G401 (cell line): ENCODE measurements around the gene SEC23IP. TPM values are rescaled to one million over a fixed set of nuclear protein-coding genes. Genes with fewer than 3 reads are reported as not detected.
"Not testable (repeated sequence)": the region's sequence is repeated elsewhere in the genome, so short reads cannot be mapped to it uniquely, and the experiment has no call there.

ENCODE experiments used
- DNase-seq: peaks from one replicate; pipeline ENCODE4 v3.0.0-alpha.2; 2015; ENCODE audit warnings: low spot score
- in situ Hi-C: cut with HindIII; loops from 2 replicates; pipeline ENCODE4 v1.10.0; 2016; ENCODE audit warnings: low sequenced_read_pairs, mixed read lengths
- total RNA-seq: library from RNA; depleted of rRNA; stranded (reverse); fragments of >200 nt; shearing (Covaris generic); gene quantifications from 2 replicates; pipeline ENCODE4 v1.2.3, GENCODE V29; 2014

Gene SEC23IP
- total RNA-seq, 1 experiment from 2014 or later: 28.6 TPM

GRCh38 chr10:119872860-119873681, 19.5 kb upstream of the SEC23IP start:
- in situ Hi-C loops: no loop called here
- DNase-seq: peak; percentile 86

- DNase-seq: no peak
- in situ Hi-C loops: no loop called here
Measured at GRCh38 chr10:119878524-119878923, 14.0 kb upstream of the SEC23IP start.

GRCh38 chr10:119883901-119884611, 8.5 kb upstream of the SEC23IP start:
- in situ Hi-C loops, DNase-seq: not testable (repeated sequence)

GRCh38 chr10:119886070-119886469, 6.5 kb upstream of the SEC23IP start:
- DNase-seq, in situ Hi-C loops: not testable (repeated sequence)

- in situ Hi-C loops: not testable (repeated sequence)
Measured at GRCh38 chr10:119888715-119889114, 3.8 kb upstream of the SEC23IP start.

GRCh38 chr10:119889201-119889600, 3.3 kb upstream of the SEC23IP start:
- in situ Hi-C loops, DNase-seq: not testable (repeated sequence)

More at GRCh38 chr10:119888715-119889114, 3.8 kb upstream of the SEC23IP start:
- not testable (repeated sequence) for DNase-seq

GRCh38 chr10:119890307-119890706, 2.2 kb upstream of the SEC23IP start:
- in situ Hi-C loops, DNase-seq: not testable (repeated sequence)

- DNase-seq, in situ Hi-C loops: not testable (repeated sequence)
Measured at GRCh38 chr10:119891849-119892187, 712 bp upstream of the SEC23IP start.

- DNase-seq: no peak
Measured at GRCh38 chr10:119893074-119893473, 544 bp downstream of the SEC23IP start.

GRCh38 chr10:119893845-119894427, 1.4 kb downstream of the SEC23IP start:
- in situ Hi-C loops: no loop called here
- no peak for DNase-seq

More at GRCh38 chr10:119893074-119893473, 544 bp downstream of the SEC23IP start:
- in situ Hi-C loops: no loop called here

- DNase-seq: no peak
- in situ Hi-C loops: no loop called here
Measured at GRCh38 chr10:119896061-119896655, 3.6 kb downstream of the SEC23IP start.

GRCh38 chr10:119896937-119897770, 4.6 kb downstream of the SEC23IP start:
- DNase-seq: peak; percentile 56
- in situ Hi-C loops: no loop called here

GRCh38 chr10:119898577-119898976, 6.0 kb downstream of the SEC23IP start:
- in situ Hi-C loops: no loop called here
- DNase-seq: no peak

GRCh38 chr10:119903946-119904666, 11.6 kb downstream of the SEC23IP start:
- in situ Hi-C loops: no loop called here
- DNase-seq: no peak

- DNase-seq, in situ Hi-C loops: not testable (repeated sequence)
Measured at GRCh38 chr10:119907695-119908094, 15.2 kb downstream of the SEC23IP start.

- in situ Hi-C loops: no loop called here
- DNase-seq: no peak
Measured at GRCh38 chr10:119908166-119908565, 15.6 kb downstream of the SEC23IP start.

- DNase-seq: no peak
- in situ Hi-C loops: no loop called here
Measured at GRCh38 chr10:119910689-119911088, 18.2 kb downstream of the SEC23IP start.

GRCh38 chr10:119917777-119918176, 25.2 kb downstream of the SEC23IP start:
- in situ Hi-C loops: no loop called here
- no peak for DNase-seq
